GM18868 (cell line): ENCODE measurements around the gene PACSIN2.

Source experiments
- ATAC-seq: cut with Tn5 transposase; IDR thresholded peaks from one replicate; pipeline ENCODE4 v1.9.1; 2021; ENCODE audit warnings: mild to moderate bottlenecking, moderate library complexity; ENCODE audit not compliant: unreplicated experiment

The PACSIN2 gene

GRCh38 chr22:42836026-42836425, 178.9 kb downstream of the PACSIN2 start:
- ATAC-seq, result no peak

- ATAC-seq, result no peak
Measured at GRCh38 chr22:42834177-42834949, 180.6 kb downstream of the PACSIN2 start.

- ATAC-seq, result no peak
Measured at GRCh38 chr22:42833104-42833503, 181.8 kb downstream of the PACSIN2 start.

- ATAC-seq, result no peak
Measured at GRCh38 chr22:42831712-42832111, 183.2 kb downstream of the PACSIN2 start.

- ATAC-seq, result no peak
Measured at GRCh38 chr22:42830161-42830560, 184.8 kb downstream of the PACSIN2 start.

GRCh38 chr22:42829302-42829701, 185.6 kb downstream of the PACSIN2 start:
- ATAC-seq, result no peak

- no peak for ATAC-seq
Measured at GRCh38 chr22:42825796-42826195, 189.2 kb downstream of the PACSIN2 start.

- no peak for ATAC-seq
Measured at GRCh38 chr22:42821386-42821785, 193.6 kb downstream of the PACSIN2 start.

- ATAC-seq, result no peak
Measured at GRCh38 chr22:42820045-42820763, 194.7 kb downstream of the PACSIN2 start.
